ENCODE data around the gene P2RX3. TPM values are rescaled to one million over a fixed set of nuclear protein-coding genes. Genes with fewer than 3 reads are reported as not detected.
A peak's percentile ranks its signal among the peaks of the same experiment; 100 is the strongest.

The P2RX3 gene
- total and polyA plus RNA-seq, 10 of the 15 experiments (the other 5 are each of a cell fraction or from before 2014, with no cell fraction given), result 0.05 to 0.12 TPM; not detected in 8

- peak; percentile 2; the same call in 2 of the 3 replicates for ATAC-seq
- CTCF ChIA-PET, result interaction anchor here (1.1 to 1.2 kb wide), 3 partner anchors 9 to 14 kb away, joined by 3 to 8 read pairs (median 5); partner anchors contain the start of gene P2RX3
- intact Hi-C loops (cut with micrococcal nuclease; ENCODE audit: unreplicated experiment), result no loop called here
These were observed 13.8 kb upstream of the P2RX3 start for GRCh38 chr11:57324154-57324885.

More at GRCh38 chr11:57324154-57324885, 13.8 kb upstream of the P2RX3 start:
- no peaks in the 10 kb centered on the region for H3K79me2 ChIP-seq (ENCODE audit: control insufficient read depth, insufficient read depth, low read length)
- peak overlapping the region; percentile 31 for H2AFZ ChIP-seq (ENCODE audit: control insufficient read depth, low read depth, low read length)
- peak overlapping the region; percentile 82 for H3K4me2 ChIP-seq (ENCODE audit: control insufficient read depth, insufficient read depth)
- ChIA-PET POLR2A (interaction anchor here (1.2 to 3.5 kb wide), 4 partner anchors 9 to 102 kb away, joined by 3 to 35 read pairs (median 8); partner anchors contain the start of genes SLC43A3 and SSRP1), RAD21 (ENCODE audit: unreplicated experiment) (interaction anchor here (0.6 to 3.0 kb wide), 2 partner anchors 10 to 464 kb away, joined by 5 to 14 read pairs; partner anchors contain the start of gene SSRP1), SMC1A (ENCODE audit: uncharacterized antibody, unreplicated experiment) (interaction anchor here (1.4 to 2.7 kb wide), 2 partner anchors 11 to 133 kb away, joined by 4 to 20 read pairs; partner anchors contain the start of gene SSRP1)
- peaks cover 12 to 19% of the 10 kb centered on the region in 2 experiments; a peak in 3 of 4 replicates for H3K36me3 ChIP-seq (ENCODE audit: control insufficient read depth in 2 of 2, insufficient read depth in 2 of 2, low read length in 1 of 2)
- peak overlapping the region; percentile 51; the same call in 1 of the 2 replicates for H3K4me3 ChIP-seq
- TF ChIP-seq ZNF24 (IDR thresholded peaks at IDR 0.05), result no peak
- TF ChIP-seq NFIC (IDR thresholded peaks at IDR 0.05; ENCODE audit: low read depth, low read length), result no peak
- TF ChIP-seq ZBTB40 (IDR thresholded peaks at IDR 0.05; ENCODE audit: borderline replicate concordance), result 0 out of 2 replicates have a peak, but pooled peaks have one; percentile 21
- no peak for TF ChIP-seq ZNF592 (IDR thresholded peaks at IDR 0.05)
- no peak for TF ChIP-seq RELB (IDR thresholded peaks at IDR 0.05; ENCODE audit: low read depth)
- no peak for TF ChIP-seq RELA (IDR thresholded peaks at IDR 0.05; ENCODE audit: borderline replicate concordance, partially characterized antibody)
- TF ChIP-seq EGR1 (IDR thresholded peaks at IDR 0.05; ENCODE audit: borderline replicate concordance in 1 of 2, low read depth in 2 of 2, low read length in 2 of 2), result peak in 1 of 2 experiments; percentile 4; a peak in 1 of 3 replicates
- BruUV-seq (replicated peaks), result no TSS peak
- no peak for FAIRE-seq
- no peak overlapping the region for H3K27ac ChIP-seq (ENCODE audit: control insufficient read depth, insufficient read depth)
- peak overlapping the region; percentile 42; the same call in 1 of the 2 replicates for H3K9ac ChIP-seq (ENCODE audit: control insufficient read depth, insufficient read depth, low read length)
- no peak for DNase-seq (ENCODE audit: low read depth, low spot score)
- in situ Hi-C loops (cut with MboI), result no loop called here
- no peaks in the 10 kb centered on the region for H4K20me1 ChIP-seq (ENCODE audit: control insufficient read depth, insufficient read depth)
- WGBS (ENCODE audit: insufficient coverage, insufficient replicate concordance, low lambda C conversion rate, missing lambda C conversion rate), result 14% methylated on average over 21 of the region's 64 CpGs
- no peaks in the 10 kb centered on the region for H3K9me3 ChIP-seq (replicated peaks; ENCODE audit: control insufficient read depth, insufficient read depth, low read length)
- no peaks in the 10 kb centered on the region for H3K27me3 ChIP-seq (replicated peaks in 1 of 2; ENCODE audit: control insufficient read depth in 2 of 2, insufficient read depth in 2 of 2, low read length in 1 of 2)
- H3K4me1 ChIP-seq (ENCODE audit: control insufficient read depth, insufficient read depth, low read length), result peaks cover 22% of the 10 kb centered on the region
